Measurements from ENCODE around the gene ARL2. TPM values are rescaled to one million over a fixed set of nuclear protein-coding genes. Genes with fewer than 3 reads are reported as not detected.
"Not testable (repeated sequence)": the region's sequence is repeated elsewhere in the genome, so short reads cannot be mapped to it uniquely, and the experiment has no call there.

The ARL2 gene
- polyA plus RNA-seq, 4 donors: 58.1 to 81.6 (median 64.8) TPM

GRCh38 chr11:65003968-65004367, 10.0 kb upstream of the ARL2 start:
- DNase-seq (ENCODE audit: low read depth in 4 of 4, low spot score in 2 of 4): not testable (repeated sequence)

DNA sequence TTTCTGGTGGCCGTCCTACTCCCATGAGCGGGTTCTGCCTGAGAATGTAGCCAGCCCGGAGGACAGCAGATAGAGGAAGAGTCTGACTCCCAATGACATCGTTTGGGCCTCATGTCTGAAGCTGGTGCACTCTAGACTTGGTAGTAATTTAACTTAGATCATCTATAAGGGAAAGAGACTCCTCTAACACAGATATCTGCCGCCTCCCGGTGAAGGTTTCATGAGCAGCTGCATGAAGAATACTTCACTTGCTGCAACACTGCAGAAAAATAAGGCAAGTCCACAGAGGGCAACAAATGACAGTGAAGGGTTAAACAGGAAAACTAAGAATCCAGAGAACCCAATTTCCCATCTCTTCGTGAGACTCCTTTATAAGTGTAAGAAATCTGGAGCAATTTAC, 5.9 kb upstream of the ARL2 start:
- DNase-seq (ENCODE audit: low read depth in 4 of 4, low spot score in 2 of 4): no peak

GRCh38 chr11:65008873-65009272, 5.1 kb upstream of the ARL2 start:
- no peak for DNase-seq (ENCODE audit: low read depth in 4 of 4, low spot score in 2 of 4)

DNA sequence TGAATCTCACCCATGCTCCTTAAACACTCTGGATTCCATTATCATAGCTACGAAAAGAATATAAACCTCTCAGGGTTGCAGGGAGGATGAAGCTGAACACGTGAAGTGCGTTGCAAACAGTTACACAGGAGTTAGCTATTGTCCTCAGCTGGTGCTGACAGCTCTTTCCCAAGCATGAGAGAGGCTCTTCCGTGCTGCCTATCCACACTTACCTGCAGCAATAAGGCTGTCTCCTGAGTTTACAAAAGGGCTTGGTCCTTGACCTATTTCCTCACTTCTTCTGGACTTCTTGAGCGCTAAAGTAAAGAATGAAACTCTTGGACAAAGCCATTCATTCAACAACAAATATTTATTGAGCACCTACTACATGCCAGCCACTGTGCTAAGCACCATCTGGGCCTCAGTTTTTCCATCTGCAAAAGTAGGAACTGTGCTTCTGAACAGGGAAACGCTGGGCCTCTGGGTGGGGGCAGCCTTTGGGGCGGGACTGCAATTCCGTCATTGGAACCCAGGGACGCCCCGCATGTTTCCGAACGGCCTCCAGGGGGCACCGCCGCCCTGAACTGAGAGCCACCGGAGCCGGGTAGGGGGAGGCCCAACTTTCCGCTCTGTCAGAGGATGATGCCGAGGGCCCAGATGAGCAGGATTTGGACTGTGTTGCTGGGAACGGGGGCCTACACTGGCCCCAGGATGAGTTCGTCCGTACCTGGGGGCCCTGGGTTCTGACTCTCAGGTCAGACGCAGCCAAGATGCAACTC, 651 bp upstream of the ARL2 start:
- DNase-seq (ENCODE audit: low read depth in 4 of 4, low spot score in 2 of 4): peak; percentile 72 to 88 (median 79)

GRCh38 chr11:65014726-65015227, 817 bp downstream of the ARL2 start:
- DNase-seq (ENCODE audit: low read depth in 4 of 4, low spot score in 2 of 4): no peak

DNA sequence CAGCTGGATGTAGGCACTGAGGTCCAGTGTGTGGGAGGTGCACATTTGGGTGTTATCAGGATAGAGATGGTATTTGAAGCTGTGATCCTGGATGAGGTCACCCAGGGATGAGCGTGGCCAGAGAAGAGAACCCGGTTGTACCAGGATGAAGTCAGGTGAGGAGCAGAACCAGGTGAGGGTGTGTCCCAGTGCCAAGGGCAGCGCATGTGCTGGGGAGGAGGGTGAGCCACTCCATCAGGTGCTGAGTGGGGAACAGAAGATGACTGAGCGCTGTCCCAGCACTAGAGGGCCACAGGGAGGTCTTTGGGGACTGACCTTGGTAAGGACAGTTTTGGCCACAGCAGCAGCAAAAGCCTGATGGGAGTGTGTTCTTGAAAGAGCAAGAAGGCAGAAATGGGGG, 2.7 kb downstream of the ARL2 start:
- no peak for DNase-seq (ENCODE audit: low read depth in 4 of 4, low spot score in 2 of 4)

- no peak for DNase-seq (ENCODE audit: low read depth in 4 of 4, low spot score in 2 of 4)
Observed at GRCh38 chr11:65017937-65018336, 4.0 kb downstream of the ARL2 start.

GRCh38 chr11:65019824-65020223, 5.9 kb downstream of the ARL2 start:
- no peak for DNase-seq (ENCODE audit: low read depth in 4 of 4, low spot score in 2 of 4)

- no peak for DNase-seq (ENCODE audit: low read depth in 4 of 4, low spot score in 2 of 4)
Observed at GRCh38 chr11:65021003-65021402, 7.0 kb downstream of the ARL2 start.

GRCh38 chr11:65021509-65021908, 7.5 kb downstream of the ARL2 start:
- no peak for DNase-seq (ENCODE audit: low read depth in 4 of 4, low spot score in 2 of 4)

DNA sequence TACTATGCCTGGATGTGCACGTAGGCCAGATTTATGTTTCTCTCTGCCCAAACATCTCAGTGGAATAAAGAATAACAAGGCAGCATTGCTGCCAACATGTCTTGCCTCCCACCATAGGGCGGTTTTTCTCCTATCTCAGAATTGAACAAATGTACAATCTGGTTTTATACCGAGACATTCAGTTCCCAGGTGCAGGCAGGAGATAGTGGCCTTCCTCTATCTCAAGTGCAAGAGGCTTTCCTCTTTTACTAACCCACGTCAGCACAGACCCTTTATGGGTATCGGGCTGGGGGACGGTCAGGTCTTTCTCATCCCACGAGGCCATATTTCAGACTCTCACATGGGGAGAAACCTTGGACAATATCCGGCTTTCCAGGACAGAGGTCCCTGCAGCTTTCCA, 9.5 kb downstream of the ARL2 start:
- not testable (repeated sequence) for DNase-seq (ENCODE audit: low read depth in 4 of 4, low spot score in 2 of 4)

DNA sequence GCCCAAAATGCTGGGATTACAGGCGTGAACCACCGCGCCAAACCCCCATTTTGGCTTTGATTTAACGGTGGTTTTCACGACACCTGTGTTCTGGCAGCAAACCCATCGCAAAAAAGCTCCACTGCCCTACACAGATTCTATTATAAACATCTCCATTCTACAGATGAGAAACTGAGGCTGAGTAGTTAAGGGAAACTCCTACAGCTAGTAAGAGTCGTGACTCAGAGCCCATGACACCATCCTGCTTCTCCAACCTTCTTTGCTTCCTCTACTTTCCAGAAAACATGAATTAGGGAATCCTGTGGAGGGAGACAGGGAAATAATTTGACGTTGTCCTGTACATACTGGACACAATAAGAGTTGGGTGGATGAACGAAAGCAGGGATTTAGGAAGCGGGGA, 12.8 kb downstream of the ARL2 start:
- DNase-seq (ENCODE audit: low read depth in 4 of 4, low spot score in 2 of 4): no peak

GRCh38 chr11:65027213-65028067, 13.5 kb downstream of the ARL2 start, which contains the start of gene SNX15:
SNX15 (plus strand) TSS chr11:65027439; CDS start chr11:65027538, 99 bp downstream.
- DNase-seq (ENCODE audit: low read depth in 4 of 4, low spot score in 2 of 4): peak; percentile 96 to 98 (median 96)

DNA sequence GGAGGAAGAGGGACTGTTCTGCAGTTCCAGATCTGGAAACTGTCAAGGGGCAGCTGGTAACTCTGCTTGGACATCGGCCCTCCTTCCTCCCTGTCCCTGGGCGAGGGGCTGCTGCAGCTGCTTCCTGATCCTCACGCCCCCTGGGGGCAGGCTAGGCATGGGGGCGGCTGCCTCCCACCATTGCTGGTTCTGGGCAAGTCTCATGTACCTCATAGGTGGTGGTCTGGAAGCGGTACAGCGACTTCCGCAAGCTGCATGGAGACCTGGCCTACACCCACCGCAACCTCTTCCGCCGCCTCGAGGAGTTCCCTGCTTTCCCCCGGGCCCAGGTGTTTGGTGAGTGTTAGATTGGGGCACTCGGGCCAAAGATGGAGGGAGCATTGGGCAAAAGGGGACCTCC, 18.3 kb downstream of the ARL2 start:
- DNase-seq (ENCODE audit: low read depth in 4 of 4, low spot score in 2 of 4): no peak

GRCh38 chr11:65034423-65034822, 20.5 kb downstream of the ARL2 start:
- no peak for DNase-seq (ENCODE audit: low read depth in 4 of 4, low spot score in 2 of 4)

GRCh38 chr11:65035579-65035978, 21.6 kb downstream of the ARL2 start:
- DNase-seq (ENCODE audit: low read depth in 4 of 4, low spot score in 2 of 4): no peak

DNA sequence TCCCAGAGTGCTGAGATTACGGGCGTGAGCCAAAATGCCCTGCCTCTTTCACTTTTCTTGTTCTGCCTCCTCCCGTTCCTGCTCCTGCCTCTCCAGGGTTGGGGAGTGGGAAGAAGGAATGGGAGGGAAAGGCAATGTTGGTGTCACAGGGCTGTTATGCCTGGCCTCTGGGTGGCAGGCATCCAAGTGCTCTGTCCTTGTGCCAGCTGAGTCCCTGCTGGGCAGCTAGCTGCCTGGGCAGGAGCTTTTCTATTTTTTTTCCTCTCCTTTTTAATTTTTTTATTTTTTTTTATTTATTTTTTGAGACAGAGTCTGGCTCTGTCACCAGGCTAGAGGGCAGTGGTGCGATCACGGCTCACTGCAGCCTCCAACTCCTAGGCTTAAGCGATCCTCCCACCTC, 23.0 kb downstream of the ARL2 start:
- DNase-seq (ENCODE audit: low read depth in 4 of 4, low spot score in 2 of 4): no peak

- DNase-seq (ENCODE audit: low read depth in 4 of 4, low spot score in 2 of 4): no peak
Observed at GRCh38 chr11:65040520-65040846, 26.5 kb downstream of the ARL2 start.

GRCh38 chr11:65040847-65041622, 27.1 kb downstream of the ARL2 start, which contains the start of gene SAC3D1:
SAC3D1 (plus strand) TSS chr11:65041210; CDS start chr11:65041293, 83 bp downstream.
- peak; percentile 79 to 90 (median 80) for DNase-seq (ENCODE audit: low read depth in 4 of 4, low spot score in 2 of 4)

DNA sequence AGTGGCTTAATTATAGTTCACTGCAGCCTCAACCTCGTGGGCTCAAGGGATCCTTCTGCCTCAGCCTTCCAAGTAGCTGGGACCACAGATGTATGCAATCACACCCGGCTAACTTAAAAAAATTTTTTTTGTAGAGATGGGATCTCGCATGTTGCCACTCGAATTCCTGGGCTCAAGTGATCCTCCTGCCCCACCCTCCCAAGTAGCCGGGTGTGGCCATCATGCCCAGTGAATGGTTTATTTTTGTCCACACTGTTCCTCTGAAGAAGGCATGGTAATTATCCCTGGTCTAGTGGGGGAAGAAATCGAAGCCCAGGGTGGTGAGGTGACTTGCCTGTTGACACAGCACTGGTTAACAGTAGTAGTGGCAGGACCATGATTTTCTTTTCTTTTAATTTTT, 28.9 kb downstream of the ARL2 start:
- DNase-seq (ENCODE audit: low read depth in 4 of 4, low spot score in 2 of 4): no peak

All from left renal cortex interstitium (tissue), 4 donors.